Astrocyte of the spinal cord (primary cell): Measurements from ENCODE around the gene DUSP8.

Source experiments
- DNase-seq: peaks from one replicate; pipeline ENCODE4 v3.0.0; 2011; ENCODE audit warnings: low read depth, low spot score
- H3K4me3 ChIP-seq: 2 replicates; pipeline ENCODE4 v1.5.1; 2011; ENCODE audit warnings: low read depth, mild to moderate bottlenecking, low read length, moderate library complexity
- CTCF ChIP-seq: IDR thresholded peaks from 2 replicates; pipeline ENCODE4 v1.5.1; 2012; ENCODE audit warnings: low read depth, mild to moderate bottlenecking, low read length, inconsistent platforms
- in situ Hi-C: cut with HindIII; loops from 2 replicates; pipeline ENCODE4 v1.10.0; 2017; ENCODE audit warnings: low sequenced_read_pairs

DUSP8 gene

GRCh38 chr11:1508491-1508891 is 63.6 kb downstream of the DUSP8 start:
- in situ Hi-C loops, result no loop called here
- TF ChIP-seq CTCF, result no peak
- no peak for DNase-seq
- H3K4me3 ChIP-seq, result no peak overlapping the region

DNA sequence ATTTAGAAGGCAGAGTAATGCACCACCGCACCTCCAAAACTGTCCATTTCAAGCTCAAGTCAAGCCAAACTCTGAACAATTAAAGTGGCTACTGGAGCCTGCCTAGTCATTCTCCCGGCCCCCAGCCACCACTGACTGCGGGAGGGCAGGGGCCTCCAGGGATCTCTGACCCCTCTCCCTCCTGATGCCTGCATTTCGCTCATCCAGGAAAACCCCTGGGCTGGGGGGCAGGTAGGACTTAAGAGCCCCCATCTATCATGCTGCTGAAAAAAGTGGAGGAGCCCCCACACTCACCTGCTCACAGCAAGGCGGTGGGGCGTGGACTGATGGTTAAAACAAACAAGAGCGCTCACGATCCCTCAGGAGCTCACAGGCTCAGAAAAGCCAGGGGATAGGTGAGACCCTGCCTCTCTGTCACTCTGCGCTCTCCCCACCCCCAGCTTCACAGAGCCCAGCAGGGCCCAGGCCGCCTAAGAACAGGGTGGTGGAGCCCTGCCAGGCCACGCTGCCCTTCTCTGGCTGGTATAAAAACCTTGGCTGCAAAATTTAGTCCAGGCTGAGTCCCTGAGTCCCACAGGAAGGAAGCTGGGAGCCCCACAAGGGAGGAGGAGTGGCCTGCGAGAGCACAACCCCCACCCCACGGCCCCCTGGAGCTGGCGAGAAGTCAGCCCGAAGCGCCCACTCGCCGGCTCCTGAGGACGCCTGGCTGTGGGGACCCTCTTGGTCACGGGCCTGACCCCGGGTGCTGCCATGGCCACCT is 64.5 kb downstream of the DUSP8 start:
- no peak for DNase-seq
- no peak for TF ChIP-seq CTCF
- H3K4me3 ChIP-seq, result no peak overlapping the region
- in situ Hi-C loops, result no loop called here

- DNase-seq, result no peak
- in situ Hi-C loops, result no loop called here
- TF ChIP-seq CTCF, result no peak
- H3K4me3 ChIP-seq, result no peak overlapping the region
These were observed 65.1 kb downstream of the DUSP8 start for GRCh38 chr11:1506981-1507380.

GRCh38 chr11:1505480-1505879 is 66.6 kb downstream of the DUSP8 start:
- no peak for DNase-seq
- in situ Hi-C loops, result no loop called here
- TF ChIP-seq CTCF, result no peak
- H3K4me3 ChIP-seq, result no peak overlapping the region

GRCh38 chr11:1504581-1505290 is 67.3 kb downstream of the DUSP8 start:
- no peak overlapping the region for H3K4me3 ChIP-seq
- no peak for DNase-seq
- in situ Hi-C loops, result no loop called here
- no peak for TF ChIP-seq CTCF

DNA sequence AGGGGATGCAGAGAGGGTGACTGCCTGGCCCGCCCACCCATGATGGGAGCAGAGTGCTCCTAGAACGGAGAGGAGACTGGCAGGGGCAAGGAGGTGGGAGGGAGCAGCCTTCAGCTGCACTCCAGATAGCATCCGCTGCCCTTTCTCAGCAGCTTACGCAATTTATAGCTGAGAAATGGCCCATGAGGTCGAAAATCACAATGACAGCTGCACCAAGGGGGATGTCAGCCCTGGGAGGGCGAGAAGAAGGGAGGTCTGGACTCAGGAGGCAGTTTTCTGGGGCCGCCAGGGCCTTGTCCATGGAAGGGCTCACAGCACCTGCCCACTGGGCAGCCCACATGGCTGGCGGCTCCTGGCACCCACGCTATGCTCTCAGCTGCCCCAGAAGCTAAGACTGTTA is 67.9 kb downstream of the DUSP8 start:
- no peak overlapping the region for H3K4me3 ChIP-seq
- in situ Hi-C loops, result no loop called here
- no peak for TF ChIP-seq CTCF
- no peak for DNase-seq
